Lower leg skin (tissue), 3 donors: Measurements from ENCODE around the gene B4GALT2.

Source experiments
- CTCF ChIP-seq, 3 donors: fragments of 450-650 bp; IDR thresholded peaks; one replicate each; pipeline ENCODE4 v1.5.1; 2016; ENCODE audit warnings: antibody characterized with exemption in 3 of 3, mild to moderate bottlenecking in 3 of 3, moderate library complexity in 2 of 3
- POLR2A ChIP-seq, 2 donors: fragments of 450-650 bp; IDR thresholded peaks; one replicate each; pipeline ENCODE4 v1.6.1; 2016 to 2017; ENCODE audit warnings: antibody characterized with exemption in 2 of 2, mild to moderate bottlenecking in 1 of 2, moderate library complexity in 1 of 2

GRCh38 chr1:44034976-44035716 is 56.1 kb downstream of the B4GALT2 start:
- no peak for TF ChIP-seq CTCF (IDR thresholded peaks at IDR 0.05)
- no peak for TF ChIP-seq POLR2A (IDR thresholded peaks at IDR 0.05)
